Upper lobe of right lung (tissue), 1 donor: ENCODE measurements around the gene TENT4B. TPM values are rescaled to one million over a fixed set of nuclear protein-coding genes. Genes with fewer than 3 reads are reported as not detected.

Experiments
- ATAC-seq: fragments of 200-7000 bp; cut with Tn5 transposase; one replicate; pipeline ENCODE4 v1.9.1; 2020; ENCODE audit warnings: mild to moderate bottlenecking, moderate library complexity
- DNase-seq: peaks from one replicate; pipeline ENCODE4 v3.0.0-alpha.2; 2020
- H3K27ac ChIP-seq: fragments of 200-600 bp; one replicate; pipeline ENCODE4 v1.8.0; 2022
- H3K27me3 ChIP-seq: fragments of 200-600 bp; one replicate; pipeline ENCODE4 v1.8.0; 2022; ENCODE audit warnings: mild to moderate bottlenecking
- H3K36me3 ChIP-seq: fragments of 200-600 bp; one replicate; pipeline ENCODE4 v1.8.0; 2022
- H3K4me1 ChIP-seq: fragments of 200-600 bp; one replicate; pipeline ENCODE4 v1.8.0; 2022
- H3K4me3 ChIP-seq: fragments of 200-600 bp; one replicate; pipeline ENCODE4 v1.8.0; 2022; ENCODE audit warnings: mild to moderate bottlenecking
- H3K9me3 ChIP-seq: fragments of 200-600 bp; one replicate; pipeline ENCODE4 v1.8.0; 2022
- CTCF ChIP-seq: fragments of 200-600 bp; IDR thresholded peaks from one replicate; pipeline ENCODE4 v1.8.0; 2022; ENCODE audit warnings: antibody characterized with exemption
- intact Hi-C: fragments of 100-400 bp; cut with DNase I; formaldehyde crosslinking; loops from one replicate; pipeline ENCODE4 v1.11.0; 2022
- total RNA-seq: library from RNA; stranded (reverse); fragmentation: NEBNext Ultra II Directional; extraction: Animal tissue kit (Norgen Biotek cat#: 25700); gene quantifications from one replicate; pipeline ENCODE4 v1.2.1, GENCODE V29; 2021
- donor health status: DM: no; HTN: yes; CAD: no; lungs with severe emphysema.

The TENT4B gene
- total RNA-seq, 1 donor from 2014 or later: 13.3 TPM

GRCh38 chr16:50151322-50151721 lies 1.8 kb upstream of the TENT4B start:
- H3K36me3 ChIP-seq: no peaks in the 10 kb centered on the region
- no peak for DNase-seq
- H3K4me3 ChIP-seq: no peak overlapping the region
- intact Hi-C loops: no loop called here
- no peak for TF ChIP-seq CTCF
- H3K27me3 ChIP-seq: no peaks in the 10 kb centered on the region
- no peaks in the 10 kb centered on the region for H3K9me3 ChIP-seq
- no peak overlapping the region for H3K27ac ChIP-seq
- no peak for ATAC-seq
- H3K4me1 ChIP-seq: peaks cover 26% of the 10 kb centered on the region

DNA sequence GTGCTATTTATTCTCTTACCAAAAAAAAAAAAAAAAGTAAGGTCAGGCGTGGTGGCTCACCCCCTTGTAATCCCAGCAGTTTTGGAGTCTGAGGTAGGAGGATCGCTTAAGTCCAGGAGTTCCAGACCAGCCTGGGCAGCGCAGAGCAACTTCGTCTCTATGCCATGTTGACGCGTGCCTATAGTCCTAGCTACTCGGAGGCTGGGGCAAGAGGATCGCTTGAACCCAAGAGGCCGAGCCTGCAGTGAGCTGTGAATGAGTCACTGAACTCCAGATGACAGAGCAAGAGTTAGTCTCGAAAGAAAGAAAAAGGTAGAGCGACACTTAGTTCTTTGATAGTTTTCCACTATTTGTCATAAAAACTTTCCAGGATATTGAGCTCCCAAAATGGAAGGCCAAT lies 1.4 kb upstream of the TENT4B start:
- TF ChIP-seq CTCF: no peak
- DNase-seq: no peak
- H3K9me3 ChIP-seq: no peaks in the 10 kb centered on the region
- intact Hi-C loops: no loop called here
- peaks cover 30% of the 10 kb centered on the region for H3K4me1 ChIP-seq
- H3K36me3 ChIP-seq: no peaks in the 10 kb centered on the region
- H3K27ac ChIP-seq: no peak overlapping the region
- H3K4me3 ChIP-seq: peak overlapping the region; percentile 72
- no peaks in the 10 kb centered on the region for H3K27me3 ChIP-seq
- ATAC-seq: no peak

GRCh38 chr16:50152351-50152806 lies 727 bp upstream of the TENT4B start:
- no peak for TF ChIP-seq CTCF
- ATAC-seq (peak; percentile 35), DNase-seq (no peak)
- no peaks in the 10 kb centered on the region for H3K27me3 ChIP-seq
- peak overlapping the region; percentile 98 for H3K27ac ChIP-seq
- no peaks in the 10 kb centered on the region for H3K36me3 ChIP-seq
- peaks cover 32% of the 10 kb centered on the region for H3K4me1 ChIP-seq
- peak overlapping the region; percentile 72 for H3K4me3 ChIP-seq
- H3K9me3 ChIP-seq: no peaks in the 10 kb centered on the region
- intact Hi-C loops: no loop called here

DNA sequence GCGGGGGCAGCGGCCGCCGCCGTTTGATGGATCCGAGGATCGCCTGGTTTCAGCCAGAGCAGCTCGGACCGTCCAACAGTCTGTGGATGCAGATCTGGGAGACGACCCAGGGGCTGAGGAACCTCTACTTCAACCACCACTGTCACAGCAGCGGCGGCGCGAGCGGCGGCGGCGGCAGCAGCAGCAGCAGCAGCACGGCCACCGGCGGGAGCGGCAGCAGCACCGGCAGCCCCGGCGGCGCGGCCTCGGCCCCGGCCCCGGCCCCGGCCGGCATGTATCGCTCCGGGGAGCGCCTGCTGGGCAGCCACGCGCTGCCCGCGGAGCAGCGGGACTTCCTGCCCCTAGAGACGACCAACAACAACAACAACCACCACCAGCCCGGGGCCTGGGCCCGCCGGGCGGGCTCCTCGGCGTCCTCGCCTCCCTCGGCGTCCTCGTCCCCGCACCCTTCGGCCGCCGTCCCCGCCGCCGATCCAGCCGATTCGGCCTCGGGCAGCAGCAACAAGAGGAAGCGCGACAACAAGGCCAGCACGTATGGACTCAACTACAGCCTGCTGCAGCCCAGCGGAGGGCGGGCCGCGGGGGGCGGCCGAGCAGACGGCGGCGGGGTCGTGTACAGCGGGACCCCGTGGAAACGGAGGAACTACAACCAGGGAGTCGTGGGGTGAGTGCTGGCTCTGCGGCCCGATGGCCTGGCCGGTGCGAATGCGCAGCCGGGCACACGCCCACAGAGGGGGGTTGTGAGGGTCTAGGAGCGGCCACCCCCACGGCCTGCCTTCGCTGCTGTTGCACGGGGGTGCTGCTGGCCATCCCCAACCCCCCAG lies 702 bp downstream of the TENT4B start:
- Histone ChIP-seq H3K27ac (peak overlapping the region; percentile 75), H3K9me3 (no peaks in the 10 kb centered on the region), H3K27me3 (no peaks in the 10 kb centered on the region), H3K4me1 (peaks cover 34% of the 10 kb centered on the region), H3K36me3 (no peaks in the 10 kb centered on the region), H3K4me3 (peak overlapping the region; percentile 82)
- peak; percentile 4 for ATAC-seq
- peak; percentile 78 for DNase-seq
- intact Hi-C loops: no loop called here
- no peak for TF ChIP-seq CTCF

GRCh38 chr16:50154420-50154950 lies 1.4 kb downstream of the TENT4B start:
- DNase-seq: no peak
- Histone ChIP-seq H3K4me3 (peak overlapping the region; percentile 82), H3K27ac (peak overlapping the region; percentile 75), H3K27me3 (no peaks in the 10 kb centered on the region), H3K9me3 (no peaks in the 10 kb centered on the region), H3K4me1 (peaks cover 34% of the 10 kb centered on the region), H3K36me3 (no peaks in the 10 kb centered on the region)
- ATAC-seq: no peak
- intact Hi-C loops: no loop called here
- TF ChIP-seq CTCF: no peak
